CD4-positive, CD25-positive, alpha-beta regulatory T cell (primary cell): ENCODE measurements around the gene SH3RF2. TPM values are rescaled to one million over a fixed set of nuclear protein-coding genes. Genes with fewer than 3 reads are reported as not detected.

Source experiments
- ATAC-seq, 2 donors: fragments of 150-1000 bp; cut with Tn5 transposase; one replicate each; pipeline ENCODE4 v1.10.0; 2021; ENCODE audit warnings: low read depth in 2 of 2, moderate number of reproducible peaks in 2 of 2, moderate library complexity in 1 of 2
- DNase-seq, 3 donors: peaks; one replicate each; pipeline versions ENCODE4 v3.0.0 to v3.0.0-alpha.2; 2012 to 2022; ENCODE audit warnings: mixed read lengths in 1 of 3
- H3K27ac ChIP-seq: one replicate; pipeline ENCODE4 v1.7.0; 2013; ENCODE audit warnings: mild to moderate bottlenecking, low read length; ENCODE audit not compliant: insufficient read depth, poor library complexity, severe bottlenecking
- H3K27me3 ChIP-seq: one replicate; pipeline ENCODE4 v1.7.0; 2013; ENCODE audit warnings: low read length; ENCODE audit not compliant: control insufficient read depth, insufficient read depth
- H3K36me3 ChIP-seq: one replicate; pipeline ENCODE4 v1.7.0; 2013; ENCODE audit warnings: mild to moderate bottlenecking, low read length, moderate library complexity; ENCODE audit not compliant: control insufficient read depth, insufficient read depth
- H3K4me1 ChIP-seq: 2 replicates; pipeline ENCODE4 v1.7.0; 2013; ENCODE audit warnings: mild to moderate bottlenecking, low read length; ENCODE audit not compliant: insufficient read depth, control insufficient read depth, poor library complexity, severe bottlenecking
- H3K4me3 ChIP-seq: one replicate; pipeline ENCODE4 v1.7.0; 2013; ENCODE audit warnings: low read depth, mild to moderate bottlenecking, low read length, moderate library complexity
- H3K9me3 ChIP-seq, 2 experiments: 1 replicate in 1 of 2; 2 replicates in 1 of 2; pipeline ENCODE4 v1.7.0; 2013; ENCODE audit warnings: low read length in 2 of 2, mild to moderate bottlenecking in 1 of 2, moderate library complexity in 1 of 2; ENCODE audit not compliant: control insufficient read depth in 2 of 2
- H3K27ac Mint-ChIP-seq, 3 donors: one replicate each; pipeline ENCODE4 v1.8.0; 2020 to 2022; ENCODE audit warnings: mild to moderate bottlenecking in 3 of 3, mixed read lengths in 3 of 3, moderate library complexity in 2 of 3
- H3K27me3 Mint-ChIP-seq: one replicate; pipeline ENCODE4 v1.8.0; 2022; ENCODE audit warnings: mild to moderate bottlenecking, mixed read lengths
- H3K36me3 Mint-ChIP-seq: one replicate; pipeline ENCODE4 v1.8.0; 2020; ENCODE audit warnings: mixed read lengths
- H3K4me1 Mint-ChIP-seq, 4 donors: one replicate each; pipeline ENCODE4 v1.8.0; 2020 to 2022; ENCODE audit warnings: mixed read lengths in 4 of 4, mild to moderate bottlenecking in 1 of 4
- H3K4me3 Mint-ChIP-seq, 4 donors: one replicate each; pipeline ENCODE4 v1.8.0; 2020 to 2022; ENCODE audit warnings: mild to moderate bottlenecking in 4 of 4, mixed read lengths in 4 of 4, moderate library complexity in 3 of 4
- H3K9me3 Mint-ChIP-seq, 7 donors: one replicate each; pipeline ENCODE4 v1.8.0; 2020 to 2022; ENCODE audit warnings: mixed read lengths in 7 of 7, mild to moderate bottlenecking in 3 of 7, moderate library complexity in 2 of 7
- polyA plus RNA-seq, 4 donors: library from polyadenylated mRNA; unstranded; fragments of 300-500 nt; fragmentation: Illumina TruSeq; gene quantifications; one replicate each; pipeline ENCODE4 v1.2.3, GENCODE V29; 2021
- total RNA-seq: library from RNA; stranded (reverse); gene quantifications from one replicate; pipeline ENCODE4 v1.2.3, GENCODE V29; 2022

SH3RF2 gene
- total and polyA plus RNA-seq, 5 donors from 2014 or later, result 0.52 to 4.5 (median 0.70) TPM; not detected in 1

- Histone ChIP-seq H3K36me3 (no peaks in the 10 kb centered on the region), H3K27ac (no peak overlapping the region), H3K27me3 (no peaks in the 10 kb centered on the region), H3K4me3 (no peak overlapping the region), H3K4me1 (peaks cover 41% of the 10 kb centered on the region), H3K9me3 (no peaks in the 10 kb centered on the region)
- DNase-seq (no peak), ATAC-seq (no peak)
- Mint-ChIP-seq H3K36me3 (no peaks in the 10 kb centered on the region), H3K27me3 (no peaks in the 10 kb centered on the region), H3K9me3 (peaks cover 0 to 2% (median 0%) of the 10 kb centered on the region in 7 donors), H3K27ac (no peak overlapping the region), H3K4me3 (no peak overlapping the region), H3K4me1 (peaks cover 4 to 72% (median 25%) of the 10 kb centered on the region in 4 donors)
Measured at GRCh38 chr5:145944328-145944727, 8.0 kb downstream of the SH3RF2 start.

GRCh38 chr5:145945620-145946111 is 9.3 kb downstream of the SH3RF2 start:
- peaks cover 36% of the 10 kb centered on the region for H3K4me1 ChIP-seq
- Mint-ChIP-seq H3K36me3 (no peaks in the 10 kb centered on the region), H3K4me3 (peak overlapping the region; percentile 10 to 60 (median 28)), H3K4me1 (peaks cover 2 to 60% (median 24%) of the 10 kb centered on the region in 4 donors), H3K9me3 (peaks cover 0 to 2% (median 0%) of the 10 kb centered on the region in 7 donors), H3K27ac (peak overlapping the region; percentile 44 to 61 (median 59)), H3K27me3 (no peaks in the 10 kb centered on the region)
- peak overlapping the region; percentile 29 for H3K4me3 ChIP-seq
- peak overlapping the region; percentile 73 for H3K27ac ChIP-seq
- H3K27me3 ChIP-seq, result no peaks in the 10 kb centered on the region
- no peaks in the 10 kb centered on the region for H3K9me3 ChIP-seq
- no peak for DNase-seq
- H3K36me3 ChIP-seq, result no peaks in the 10 kb centered on the region
- ATAC-seq, result no peak

- Histone ChIP-seq H3K9me3 (no peaks in the 10 kb centered on the region), H3K27me3 (no peaks in the 10 kb centered on the region), H3K27ac (peak overlapping the region; percentile 73), H3K4me1 (peaks cover 30% of the 10 kb centered on the region), H3K4me3 (peak overlapping the region; percentile 29), H3K36me3 (no peaks in the 10 kb centered on the region)
- peaks cover 0 to 59% (median 24%) of the 10 kb centered on the region in 4 donors for H3K4me1 Mint-ChIP-seq
- peaks cover 0 to 2% (median 0%) of the 10 kb centered on the region in 7 donors for H3K9me3 Mint-ChIP-seq
- peak overlapping the region; percentile 22 to 61 (median 44) for H3K27ac Mint-ChIP-seq
- ATAC-seq (peak; percentile 81 to 88), DNase-seq (peak in 2 of 3 donors; percentile 52 to 79)
- H3K27me3 Mint-ChIP-seq, result no peaks in the 10 kb centered on the region
- H3K4me3 Mint-ChIP-seq, result peak overlapping the region; percentile 10 to 60 (median 31)
- no peaks in the 10 kb centered on the region for H3K36me3 Mint-ChIP-seq
Measured at GRCh38 chr5:145946112-145946861, 9.9 kb downstream of the SH3RF2 start.

GRCh38 chr5:145947581-145947980 is 11.2 kb downstream of the SH3RF2 start:
- no peak for DNase-seq
- Mint-ChIP-seq H3K27ac (no peak overlapping the region), H3K4me3 (no peak overlapping the region), H3K4me1 (peaks cover 0 to 46% (median 21%) of the 10 kb centered on the region in 4 donors), H3K36me3 (no peaks in the 10 kb centered on the region), H3K9me3 (no peaks in the 10 kb centered on the region), H3K27me3 (no peaks in the 10 kb centered on the region)
- ATAC-seq, result no peak
- Histone ChIP-seq H3K27ac (peak overlapping the region; percentile 1), H3K4me3 (no peak overlapping the region), H3K4me1 (peaks cover 30% of the 10 kb centered on the region), H3K9me3 (no peaks in the 10 kb centered on the region), H3K36me3 (no peaks in the 10 kb centered on the region), H3K27me3 (no peaks in the 10 kb centered on the region)

GRCh38 chr5:145948047-145948446 is 11.7 kb downstream of the SH3RF2 start:
- Histone ChIP-seq H3K4me3 (no peak overlapping the region), H3K4me1 (peaks cover 30% of the 10 kb centered on the region), H3K27ac (no peak overlapping the region), H3K27me3 (no peaks in the 10 kb centered on the region), H3K9me3 (no peaks in the 10 kb centered on the region), H3K36me3 (no peaks in the 10 kb centered on the region)
- H3K4me3 Mint-ChIP-seq, result no peak overlapping the region
- no peaks in the 10 kb centered on the region for H3K36me3 Mint-ChIP-seq
- no peak overlapping the region for H3K27ac Mint-ChIP-seq
- H3K4me1 Mint-ChIP-seq, result peaks cover 0 to 41% (median 19%) of the 10 kb centered on the region in 4 donors
- no peak for ATAC-seq
- no peak for DNase-seq
- H3K27me3 Mint-ChIP-seq, result no peaks in the 10 kb centered on the region
- H3K9me3 Mint-ChIP-seq, result no peaks in the 10 kb centered on the region

DNA sequence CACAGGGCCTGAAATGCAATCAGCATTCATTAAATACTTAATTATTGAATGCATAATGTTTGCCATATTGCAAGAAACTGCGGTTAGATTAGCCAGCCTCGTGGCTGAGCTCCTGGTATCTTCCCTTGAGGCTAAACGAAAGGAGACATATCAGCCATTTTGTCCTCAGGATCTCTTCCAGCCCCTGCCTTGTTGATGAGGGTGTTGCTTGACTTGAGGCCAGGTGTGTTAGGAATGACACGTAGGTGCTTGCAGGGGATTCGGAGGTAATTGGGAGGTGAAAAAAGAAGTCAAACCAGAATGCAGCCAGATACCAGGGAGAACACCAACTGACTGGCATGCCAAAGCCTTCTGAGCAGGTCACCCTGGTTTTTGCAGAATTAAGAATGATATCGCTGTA is 12.5 kb downstream of the SH3RF2 start:
- ATAC-seq (no peak), DNase-seq (no peak)
- Mint-ChIP-seq H3K27me3 (no peaks in the 10 kb centered on the region), H3K4me3 (no peak overlapping the region), H3K4me1 (peaks cover 0 to 33% (median 15%) of the 10 kb centered on the region in 4 donors), H3K9me3 (no peaks in the 10 kb centered on the region), H3K36me3 (no peaks in the 10 kb centered on the region), H3K27ac (no peak overlapping the region)
- Histone ChIP-seq H3K36me3 (no peaks in the 10 kb centered on the region), H3K27ac (no peak overlapping the region), H3K4me1 (peaks cover 30% of the 10 kb centered on the region), H3K27me3 (no peaks in the 10 kb centered on the region), H3K4me3 (no peak overlapping the region), H3K9me3 (no peaks in the 10 kb centered on the region)

DNA sequence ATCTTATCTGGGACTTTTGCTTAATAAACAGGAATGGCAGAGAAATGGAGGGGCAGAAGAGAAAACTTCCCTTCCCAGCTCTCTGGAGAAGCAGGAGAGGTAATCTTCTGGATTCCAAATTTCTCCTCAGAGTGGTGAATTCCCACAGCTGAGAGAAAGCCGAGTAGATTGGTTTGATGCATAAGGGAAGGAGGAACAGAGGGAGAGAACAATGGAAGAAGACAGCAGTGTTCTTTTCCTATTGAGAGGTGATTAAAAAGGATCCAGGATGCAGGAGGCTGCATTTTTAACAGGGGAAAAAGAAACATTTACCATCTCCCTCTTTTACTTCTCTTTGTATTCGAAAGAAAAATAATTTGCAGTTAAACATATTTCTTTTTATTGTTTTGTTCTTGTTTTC is 13.1 kb downstream of the SH3RF2 start:
- no peak for DNase-seq
- H3K4me3 Mint-ChIP-seq, result no peak overlapping the region
- no peak overlapping the region for H3K27ac ChIP-seq
- peaks cover 4% of the 10 kb centered on the region for H3K27me3 Mint-ChIP-seq
- no peaks in the 10 kb centered on the region for H3K27me3 ChIP-seq
- H3K9me3 Mint-ChIP-seq, result no peaks in the 10 kb centered on the region
- no peaks in the 10 kb centered on the region for H3K36me3 Mint-ChIP-seq
- no peaks in the 10 kb centered on the region for H3K9me3 ChIP-seq
- H3K27ac Mint-ChIP-seq, result no peak overlapping the region
- peaks cover 0 to 30% (median 15%) of the 10 kb centered on the region in 4 donors for H3K4me1 Mint-ChIP-seq
- no peak for ATAC-seq
- H3K4me3 ChIP-seq, result no peak overlapping the region
- H3K4me1 ChIP-seq, result peaks cover 29% of the 10 kb centered on the region
- no peaks in the 10 kb centered on the region for H3K36me3 ChIP-seq

DNA sequence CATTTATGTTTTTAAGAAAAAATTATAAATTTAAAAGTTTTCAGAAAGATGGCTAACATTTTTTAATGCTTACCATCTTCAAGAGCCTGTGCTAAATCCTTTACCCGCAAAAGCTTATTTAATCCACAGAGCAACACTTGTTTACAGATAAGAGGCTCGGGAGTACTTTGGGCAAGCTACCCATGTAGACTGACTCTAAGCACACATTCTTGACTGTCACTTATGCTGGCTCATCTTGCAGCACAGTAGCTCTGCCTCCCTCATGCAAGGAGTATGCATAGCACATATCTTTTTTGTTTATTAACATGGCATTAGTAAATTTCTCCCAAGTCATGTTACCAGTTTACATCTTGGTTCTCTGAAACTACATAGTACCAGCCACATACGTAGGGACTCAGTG is 14.7 kb downstream of the SH3RF2 start:
- H3K36me3 Mint-ChIP-seq, result no peaks in the 10 kb centered on the region
- no peaks in the 10 kb centered on the region for H3K36me3 ChIP-seq
- H3K27ac ChIP-seq, result no peak overlapping the region
- peaks cover 4% of the 10 kb centered on the region for H3K27me3 Mint-ChIP-seq
- ATAC-seq (no peak), DNase-seq (no peak)
- H3K9me3 Mint-ChIP-seq, result no peaks in the 10 kb centered on the region
- H3K4me3 ChIP-seq, result no peak overlapping the region
- no peak overlapping the region for H3K4me3 Mint-ChIP-seq
- no peaks in the 10 kb centered on the region for H3K9me3 ChIP-seq
- peaks cover 18% of the 10 kb centered on the region for H3K4me1 ChIP-seq
- H3K27me3 ChIP-seq, result no peaks in the 10 kb centered on the region
- peaks cover 0 to 14% (median 8%) of the 10 kb centered on the region in 4 donors for H3K4me1 Mint-ChIP-seq
- no peak overlapping the region for H3K27ac Mint-ChIP-seq
